HCT116 (cell line): ENCODE results near the gene ADNP. TPM values are rescaled to one million over a fixed set of nuclear protein-coding genes. Genes with fewer than 3 reads are reported as not detected.

Source experiments
- ATAC-seq: fragments of 200-7000 bp; cut with Tn5 transposase; 2 replicates; pipeline ENCODE4 v1.9.1; 2020; ENCODE audit warnings: mild to moderate bottlenecking, moderate library complexity
- BruUV-seq: library from RNA; stranded (reverse); fragments of 400-500 nt; replicated peaks from 2 replicates; lab custom pipeline; 2021; lab: Mats Ljungman, UMichigan
- CTCF ChIA-PET: fragments of 300-600 bp; sonication (Branson Sonifier 250); formaldehyde crosslinking; loops from one replicate; lab custom pipeline; 2021; ENCODE audit warnings: antibody characterized with exemption; lab: Charles Lee
- POLR2A ChIA-PET: fragments of 300-600, 350-600 bp; sonication (Branson Sonifier 250); formaldehyde crosslinking; loops from one replicate; lab custom pipeline; 2021; ENCODE audit warnings: antibody characterized with exemption; lab: Charles Lee
- RAD21 ChIA-PET, 2 experiments: fragments of 300-600 bp; sonication (Branson Sonifier 250); formaldehyde crosslinking; loops; one replicate each; lab custom pipeline; 2023; ENCODE audit warnings: low total read pairs in 2 of 2; ENCODE audit not compliant: uncharacterized antibody in 2 of 2, unreplicated experiment in 2 of 2, low non-redundant PET in 1 of 2; lab: Charles Lee
- DNase-seq: peaks from one replicate; pipeline ENCODE4 v3.0.0-alpha.2; 2010; ENCODE audit warnings: low read depth, low spot score
- H2AFZ ChIP-seq: fragments of 200-600 bp; shearing (Covaris generic), sonication (generic); 2 replicates; pipeline ENCODE4 v1.6.1; 2017; ENCODE audit warnings: low read depth, mixed run types, mixed read lengths, antibody characterized with exemption, low read length; ENCODE audit not compliant: poor library complexity, severe bottlenecking
- H3K27ac ChIP-seq: 2 replicates; pipeline ENCODE4 v1.5.1; 2012; ENCODE audit warnings: low read depth, low read length
- H3K27me3 ChIP-seq: fragments of 200-600 bp; sonication (generic); 2 replicates; pipeline ENCODE4 v1.6.1; 2016; ENCODE audit warnings: mixed run types, low read length, mixed read lengths; ENCODE audit not compliant: insufficient read depth
- H3K36me3 ChIP-seq, 2 experiments: fragments of 200-500 bp in 1 of 2; fragments of 200-600 bp in 1 of 2; sonication (Bioruptor generic) in 1 of 2; sonication (generic) in 1 of 2; 2 replicates each; pipeline versions ENCODE4 v1.5.1 to v1.6.1; 2014 to 2016; ENCODE audit warnings: low read length in 2 of 2, inconsistent platforms in 1 of 2, mixed read lengths in 1 of 2, mixed run types in 1 of 2; ENCODE audit not compliant: insufficient read depth in 2 of 2, control insufficient read depth in 1 of 2
- H3K4me1 ChIP-seq, 2 experiments: fragments of 200-600 bp in 1 of 2; sonication (generic) in 1 of 2; 2 replicates each; pipeline versions ENCODE4 v1.5.1 to v1.6.1; 2012 to 2017; ENCODE audit warnings: low read length in 2 of 2, inconsistent platforms in 1 of 2, mild to moderate bottlenecking in 1 of 2, mixed read lengths in 1 of 2, mixed run types in 1 of 2, moderate library complexity in 1 of 2; ENCODE audit not compliant: insufficient read depth in 2 of 2, control insufficient read depth in 1 of 2
- H3K4me2 ChIP-seq: fragments of 200-600 bp; sonication (generic); 2 replicates; pipeline ENCODE4 v1.6.1; 2017; ENCODE audit warnings: mixed run types, low read length, mixed read lengths
- H3K4me3 ChIP-seq, 2 experiments: fragments of 200-600 bp in 1 of 2; sonication (generic) in 1 of 2; replicated peaks in 1 of 2; 2 replicates each; pipeline ENCODE4 v1.5.1; 2011 to 2016; ENCODE audit warnings: low read length in 2 of 2, control low read depth in 1 of 2, low read depth in 1 of 2, mild to moderate bottlenecking in 1 of 2, mixed read lengths in 1 of 2, mixed run types in 1 of 2
- H3K79me2 ChIP-seq: fragments of 200-600 bp; sonication (generic); 2 replicates; pipeline ENCODE4 v1.6.1; 2017; ENCODE audit warnings: mild to moderate bottlenecking, mixed run types, low read length, moderate library complexity, mixed read lengths; ENCODE audit not compliant: insufficient read depth
- H3K9ac ChIP-seq: fragments of 200-600 bp; sonication (generic); 2 replicates; pipeline ENCODE4 v1.6.1; 2016; ENCODE audit warnings: low read length, mixed read lengths
- H3K9me2 ChIP-seq: fragments of 200-600 bp; sonication (generic), shearing (Covaris generic); 2 replicates; pipeline ENCODE4 v1.6.1; 2017; ENCODE audit warnings: mixed run types, mild to moderate bottlenecking, moderate library complexity; ENCODE audit not compliant: insufficient read depth
- H3K9me3 ChIP-seq, 2 experiments: fragments of 200-500 bp in 1 of 2; fragments of 200-600 bp in 1 of 2; sonication (Bioruptor generic) in 1 of 2; sonication (generic) in 1 of 2; 2 replicates each; pipeline ENCODE4 v1.6.1; 2014 to 2017; ENCODE audit warnings: low read length in 2 of 2, mixed read lengths in 2 of 2, inconsistent platforms in 1 of 2, low read depth in 1 of 2, mild to moderate bottlenecking in 1 of 2, mixed run types in 1 of 2, moderate library complexity in 1 of 2; ENCODE audit not compliant: control insufficient read depth in 1 of 2, insufficient read depth in 1 of 2
- H4K20me1 ChIP-seq: fragments of 200-600 bp; sonication (generic), shearing (Covaris generic); 2 replicates; pipeline ENCODE4 v1.6.1; 2017; ENCODE audit warnings: mixed run types, mild to moderate bottlenecking, moderate library complexity; ENCODE audit not compliant: insufficient read depth
- CEBPB ChIP-seq: IDR thresholded peaks from 2 replicates; pipeline ENCODE4 v1.6.1; 2012; ENCODE audit warnings: low read depth
- ELF1 ChIP-seq: IDR thresholded peaks from 2 replicates; pipeline ENCODE4 v1.6.1; 2012; ENCODE audit warnings: low read depth, borderline replicate concordance
- EZH2phosphoT487 ChIP-seq: fragments of 200-600 bp; IDR thresholded peaks from 2 replicates; pipeline ENCODE4 v1.6.1; 2018; ENCODE audit warnings: antibody characterized with exemption, borderline replicate concordance
- FOSL1 ChIP-seq: IDR thresholded peaks from 2 replicates; pipeline ENCODE4 v1.6.1; 2012; ENCODE audit warnings: low read depth
- JUND ChIP-seq: IDR thresholded peaks from 2 replicates; pipeline ENCODE4 v1.6.1; 2012
- POLR2A ChIP-seq: IDR thresholded peaks from 2 replicates; pipeline ENCODE4 v1.7.0; 2011; ENCODE audit warnings: borderline replicate concordance; ENCODE audit not compliant: insufficient read depth, insufficient read length; ENCODE audit errors: extremely low read depth
- POLR2AphosphoS5 ChIP-seq: IDR thresholded peaks from 2 replicates; pipeline ENCODE4 v1.6.1; 2011; ENCODE audit warnings: mild to moderate bottlenecking, low read depth, low read length, moderate library complexity
- RAD21 ChIP-seq: IDR thresholded peaks from 2 replicates; pipeline ENCODE4 v1.6.1; 2012; ENCODE audit warnings: low read depth, mild to moderate bottlenecking
- SP1 ChIP-seq: IDR thresholded peaks from 2 replicates; pipeline ENCODE4 v1.6.1; 2012; ENCODE audit warnings: low read depth
- SRF ChIP-seq: IDR thresholded peaks from 2 replicates; pipeline ENCODE4 v1.6.1; 2012; ENCODE audit warnings: low read depth
- TCF7L2 ChIP-seq: IDR thresholded peaks from 2 replicates; pipeline ENCODE4 v1.7.0; 2011; ENCODE audit warnings: borderline replicate concordance, inconsistent platforms; ENCODE audit not compliant: insufficient read depth, insufficient read length; ENCODE audit errors: extremely low read depth
- YY1 ChIP-seq: IDR thresholded peaks from 2 replicates; pipeline ENCODE4 v1.6.1; 2011; ENCODE audit warnings: low read length, low read depth, moderate library complexity, mild to moderate bottlenecking; ENCODE audit not compliant: insufficient replicate concordance; ENCODE audit errors: extremely low read depth
- ZFX ChIP-seq: fragments of 450-650 bp; IDR thresholded peaks from 2 replicates; pipeline ENCODE4 v1.6.1; 2017
- intact Hi-C: fragments of 100-400 bp; cut with micrococcal nuclease; formaldehyde crosslinking; loops from 2 replicates; pipeline ENCODE4 v1.10.0; 2022
- total RNA-seq: library from RNA; stranded (reverse); gene quantifications from one replicate; pipeline ENCODE4 v1.2.1, GENCODE V29; 2021; ENCODE audit not compliant: unreplicated experiment
- TF ChIP-seq, protein P1 (sequence below): IDR thresholded peaks from 2 replicates; pipeline ENCODE4 v1.6.1; 2012
- TF ChIP-seq, protein P2 (sequence below): IDR thresholded peaks from 2 replicates; pipeline ENCODE4 v1.6.1; 2012

Gene ADNP
- total RNA-seq, 1 experiment from 2014 or later: 85.9 TPM

DNA sequence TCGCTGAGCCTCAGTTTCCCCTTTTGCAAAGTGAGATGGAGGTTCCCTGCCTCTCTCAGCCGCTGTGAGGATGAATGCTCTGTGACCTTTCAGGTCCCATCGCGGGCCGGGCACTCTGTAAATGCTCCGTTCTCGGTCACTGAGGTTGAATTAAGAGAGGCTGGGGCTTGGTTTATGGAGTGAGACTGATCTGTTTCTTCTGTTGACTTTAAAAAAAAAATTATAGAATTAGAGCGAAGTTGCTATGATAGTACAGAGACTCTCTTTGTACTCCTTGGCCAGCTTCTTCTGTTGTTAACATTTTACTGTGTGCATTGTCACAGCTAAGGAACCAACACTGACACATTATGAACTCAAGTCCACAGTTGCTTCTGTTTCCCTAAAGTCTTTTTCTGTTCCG lies 64.4 kb downstream of the ADNP start:
- Histone ChIP-seq H2AFZ (no peak overlapping the region), H3K9ac (no peak overlapping the region), H4K20me1 (no peaks in the 10 kb centered on the region), H3K4me2 (no peak overlapping the region), H3K9me2 (no peaks in the 10 kb centered on the region), H3K27me3 (no peaks in the 10 kb centered on the region), H3K4me3 (no peak overlapping the region), H3K79me2 (no peaks in the 10 kb centered on the region), H3K4me1 (no peaks in the 10 kb centered on the region), H3K36me3 (no peaks in the 10 kb centered on the region), H3K9me3 (no peaks in the 10 kb centered on the region), H3K27ac (no peak overlapping the region)
- no peak for ATAC-seq
- CTCF ChIA-PET: no interaction called here
- BruUV-seq: no TSS peak
- intact Hi-C loops: no loop called here
- RAD21 ChIA-PET: no interaction called here
- POLR2A ChIA-PET: no interaction called here
- TF ChIP-seq FOSL1 (no peak), POLR2A (no peak), TCF7L2 (no peak), ELF1 (no peak), ZFX (no peak), EZH2phosphoT487 (no peak), SP1 (no peak), SRF (no peak), POLR2AphosphoS5 (no peak), YY1 (no peak), RAD21 (no peak), JUND (no peak), CEBPB (no peak)
- TF ChIP-seq, protein P1, sequence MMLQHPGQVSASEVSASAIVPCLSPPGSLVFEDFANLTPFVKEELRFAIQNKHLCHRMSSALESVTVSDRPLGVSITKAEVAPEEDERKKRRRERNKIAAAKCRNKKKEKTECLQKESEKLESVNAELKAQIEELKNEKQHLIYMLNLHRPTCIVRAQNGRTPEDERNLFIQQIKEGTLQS: no peak
- TF ChIP-seq, protein P2, sequence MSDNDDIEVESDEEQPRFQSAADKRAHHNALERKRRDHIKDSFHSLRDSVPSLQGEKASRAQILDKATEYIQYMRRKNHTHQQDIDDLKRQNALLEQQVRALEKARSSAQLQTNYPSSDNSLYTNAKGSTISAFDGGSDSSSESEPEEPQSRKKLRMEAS: no peak
- no peak for DNase-seq
